GM18873 (cell line): Measurements from ENCODE around the gene KIRREL3.

Source experiments
- ATAC-seq: cut with Tn5 transposase; IDR thresholded peaks from one replicate; pipeline ENCODE4 v1.9.1; 2021; ENCODE audit warnings: mild to moderate bottlenecking, moderate library complexity, moderate number of reproducible peaks; ENCODE audit not compliant: unreplicated experiment, low FRiP score

Gene KIRREL3

GRCh38 chr11:126465573-126466188 is 534.9 kb downstream of the KIRREL3 start:
- peak; percentile 82 for ATAC-seq

DNA sequence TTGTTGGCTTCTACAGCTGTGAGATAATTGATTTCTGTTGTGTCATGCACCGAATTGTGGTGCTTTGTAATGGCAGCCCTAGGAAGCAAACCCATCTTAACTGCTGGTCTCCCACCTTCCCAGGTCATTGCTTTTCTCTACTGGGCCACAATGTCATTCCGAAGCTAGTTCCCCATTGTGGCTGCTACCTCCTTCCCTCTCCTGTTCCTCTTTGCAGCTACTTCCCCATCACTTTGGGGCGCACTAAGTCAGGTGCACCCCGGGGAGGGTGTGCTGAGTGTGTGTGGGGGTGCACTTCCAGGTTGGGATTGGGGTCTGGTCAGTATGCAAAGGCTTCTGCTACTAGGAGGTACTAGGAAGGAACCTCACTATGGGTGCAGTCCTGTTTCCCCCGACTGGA is 535.8 kb downstream of the KIRREL3 start:
- no peak for ATAC-seq

GRCh38 chr11:126462422-126462821 is 538.1 kb downstream of the KIRREL3 start:
- ATAC-seq: no peak

DNA sequence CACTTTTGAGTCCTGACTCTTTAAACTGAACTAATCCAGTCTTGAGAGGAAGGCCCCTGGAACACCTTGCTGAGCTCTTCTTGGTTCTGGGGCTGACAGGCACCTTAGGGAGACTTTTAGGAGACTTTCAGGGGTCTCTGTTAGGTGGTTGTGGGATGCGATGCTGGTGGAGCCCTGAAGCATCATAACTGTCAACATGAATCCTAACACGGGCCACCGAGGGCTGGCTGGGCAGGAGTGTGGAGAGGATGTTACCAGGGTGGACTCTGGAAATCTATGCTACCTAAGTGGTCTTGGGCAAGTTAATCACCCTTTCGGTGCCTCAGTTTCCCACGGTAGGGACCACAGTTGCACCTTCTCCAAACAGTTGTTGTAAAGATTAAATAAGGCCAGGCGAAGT is 538.6 kb downstream of the KIRREL3 start:
- ATAC-seq: no peak

- no peak for ATAC-seq
Measured at GRCh38 chr11:126461096-126461440, 539.5 kb downstream of the KIRREL3 start.

DNA sequence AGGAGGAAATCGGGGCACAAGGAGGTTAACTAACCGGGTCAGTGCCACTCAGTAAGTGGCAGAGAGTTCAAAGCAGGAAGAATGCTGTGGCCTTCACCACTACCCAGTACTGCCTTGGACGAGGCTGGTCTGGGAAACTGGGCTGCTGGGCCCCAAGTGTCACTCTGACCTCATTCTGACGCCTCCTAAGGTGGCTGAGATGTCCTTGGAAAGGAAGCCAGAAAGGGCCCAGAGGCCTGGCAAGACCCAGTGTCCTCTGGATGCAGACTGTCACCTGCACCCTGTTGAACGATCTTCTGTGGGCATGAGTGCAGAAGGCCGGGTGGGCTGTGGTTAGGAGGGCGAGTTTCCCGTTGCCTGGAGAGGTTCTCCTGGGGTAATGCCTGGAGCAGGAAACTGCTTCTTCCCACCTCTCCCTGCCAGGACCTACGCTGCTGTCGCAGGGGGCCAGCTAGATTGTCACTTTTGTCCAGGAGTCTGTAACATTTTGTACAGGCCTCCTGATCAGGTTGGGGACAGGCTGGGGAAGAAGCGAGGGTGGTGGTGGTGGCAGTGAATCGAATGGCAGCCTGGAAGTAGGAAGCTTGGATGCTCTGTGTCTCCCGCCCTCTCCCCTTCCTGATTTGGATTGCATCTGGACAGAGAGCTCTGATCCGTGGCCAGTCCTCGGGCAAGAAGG is 540.0 kb downstream of the KIRREL3 start:
- ATAC-seq: no peak

- ATAC-seq: no peak
Measured at GRCh38 chr11:126459691-126460281, 540.8 kb downstream of the KIRREL3 start.

DNA sequence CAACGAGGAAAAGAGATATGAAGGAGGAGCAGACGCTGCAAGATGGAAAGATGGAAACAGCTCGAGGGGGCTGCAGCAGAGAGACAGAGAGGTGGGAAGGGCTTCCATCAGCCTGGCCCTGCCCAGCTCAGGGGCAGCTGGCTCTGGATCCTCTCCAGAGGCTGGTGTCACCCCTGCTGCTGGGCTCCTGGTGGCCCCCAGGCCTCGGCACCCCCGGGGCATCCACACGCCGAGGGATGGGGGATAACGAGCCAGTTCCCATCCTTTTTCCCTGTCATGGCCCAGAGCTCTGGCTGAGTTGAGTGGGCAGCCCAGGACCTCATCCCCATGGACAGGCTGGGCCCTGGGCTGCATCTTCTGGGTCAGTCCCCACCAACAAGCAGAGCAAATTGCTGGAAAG is 542.8 kb downstream of the KIRREL3 start:
- no peak for ATAC-seq

DNA sequence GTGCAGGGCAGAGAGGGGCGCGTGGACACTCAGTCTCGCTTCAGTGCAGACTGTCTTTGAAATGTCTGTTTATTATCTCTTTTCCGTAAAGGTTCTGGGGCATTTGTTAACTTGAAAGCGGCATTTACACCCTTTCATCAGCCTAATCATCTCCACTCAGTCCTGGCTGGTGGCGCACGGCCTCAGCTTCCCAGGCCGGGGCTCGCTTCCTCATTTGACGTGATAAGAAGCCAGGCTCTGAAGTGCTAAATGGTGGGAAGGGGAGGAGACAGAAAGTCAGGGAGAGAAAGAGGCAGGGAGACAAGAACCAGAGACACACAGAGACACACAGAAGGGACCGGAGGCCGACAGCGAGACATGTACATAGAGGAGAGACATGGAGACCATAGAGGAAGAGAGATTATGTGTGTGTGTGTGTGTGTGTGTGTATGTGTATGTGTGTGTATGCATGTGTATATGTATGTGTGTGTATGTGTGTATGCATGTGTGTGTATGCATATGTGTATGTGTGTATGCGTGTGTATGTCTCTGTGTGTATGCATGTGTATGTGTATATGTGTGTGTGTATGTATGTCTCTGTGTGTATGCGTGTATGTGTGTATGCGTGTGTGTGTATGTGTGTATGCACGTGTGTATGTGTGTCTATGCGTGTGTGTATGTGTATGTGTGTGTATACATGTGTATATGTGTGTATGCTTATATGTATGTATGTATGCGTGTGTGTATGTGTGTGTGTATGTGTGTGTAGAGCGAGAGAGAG is 543.6 kb downstream of the KIRREL3 start:
- no peak for ATAC-seq

GRCh38 chr11:126456089-126456488 is 544.5 kb downstream of the KIRREL3 start:
- ATAC-seq: no peak

DNA sequence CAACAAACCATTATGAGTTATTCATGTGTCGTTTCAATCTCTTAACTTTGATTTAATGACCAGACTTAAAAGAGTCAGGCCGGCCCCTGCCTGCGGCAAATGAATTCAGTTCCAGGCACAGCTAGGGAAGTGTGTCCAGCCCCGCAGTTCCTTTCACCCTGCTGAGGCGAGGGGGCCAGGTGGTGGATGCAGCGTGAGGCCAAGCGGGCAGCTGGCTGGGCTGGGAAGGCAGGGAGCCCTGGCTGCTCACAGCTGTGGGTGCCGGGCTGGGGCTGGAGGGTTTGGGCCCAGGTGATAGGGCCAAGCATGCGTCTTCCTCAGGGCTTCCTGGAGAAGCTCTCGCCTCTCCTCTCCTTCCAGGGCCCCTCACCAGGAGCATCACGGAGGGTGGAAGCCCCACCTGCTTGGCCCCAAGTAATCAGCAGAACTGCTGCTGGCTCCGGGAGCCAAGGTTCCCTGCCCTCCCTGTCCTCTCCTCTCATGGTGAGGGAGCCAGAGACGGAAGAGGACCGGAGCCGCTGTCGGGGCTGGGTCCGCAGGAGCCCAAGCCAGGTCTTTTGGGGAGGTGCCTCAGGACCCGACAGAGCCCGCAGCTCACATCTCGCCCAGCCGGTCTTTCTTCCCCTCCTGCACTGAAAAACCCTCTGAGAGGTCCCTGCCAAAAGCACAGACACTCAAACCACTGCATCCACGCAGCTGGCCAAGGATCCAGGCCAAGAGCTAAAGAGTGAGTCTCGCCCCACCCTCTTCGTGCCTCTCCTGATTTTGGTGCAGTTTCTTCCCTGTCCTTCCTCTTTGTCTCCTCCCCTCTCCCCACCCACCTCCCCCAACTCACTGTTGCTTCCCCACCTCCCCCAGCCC is 548.1 kb downstream of the KIRREL3 start:
- no peak for ATAC-seq

- no peak for ATAC-seq
Measured at GRCh38 chr11:126451211-126451802, 549.3 kb downstream of the KIRREL3 start.

DNA sequence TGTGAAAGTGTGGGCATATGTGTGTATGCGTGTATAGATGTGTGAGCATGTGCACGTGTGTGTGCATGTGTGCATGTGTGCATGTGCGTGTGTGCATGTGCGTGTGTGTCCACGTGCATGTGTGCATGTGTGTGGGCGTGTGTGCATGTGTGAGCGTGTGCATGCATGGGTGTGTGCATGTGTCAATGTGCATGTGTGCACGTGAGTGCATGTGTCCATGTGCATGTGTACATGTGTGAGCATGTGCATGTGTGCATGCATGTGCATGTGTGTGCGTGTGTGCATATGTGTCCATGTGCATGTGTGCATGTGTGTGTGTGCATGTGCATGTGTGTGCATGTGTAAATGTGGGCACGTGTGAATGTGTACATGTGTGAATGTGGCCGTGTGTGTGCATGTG is 549.8 kb downstream of the KIRREL3 start:
- ATAC-seq: no peak

- ATAC-seq: no peak
Measured at GRCh38 chr11:126450198-126450597, 550.4 kb downstream of the KIRREL3 start.

DNA sequence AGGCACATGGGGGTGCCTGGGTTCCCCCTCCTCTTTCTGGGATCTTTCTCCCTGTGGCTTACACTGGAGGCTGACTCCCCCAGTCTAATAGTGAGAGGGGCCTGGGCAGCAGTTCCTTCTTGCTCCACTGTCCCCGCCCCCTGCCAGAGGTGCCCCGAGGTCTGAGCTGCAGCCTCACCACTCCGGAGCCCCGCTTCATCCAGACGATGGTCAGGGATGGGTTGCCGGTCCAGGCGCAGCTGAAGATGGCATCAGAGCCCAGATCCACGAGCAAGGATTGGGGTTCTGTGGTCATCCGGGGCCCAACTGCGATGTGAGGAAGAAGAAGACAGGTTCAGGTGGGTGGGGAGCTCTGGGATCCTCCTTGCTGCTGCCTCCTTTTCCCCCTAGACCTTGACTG is 554.0 kb downstream of the KIRREL3 start:
- no peak for ATAC-seq

DNA sequence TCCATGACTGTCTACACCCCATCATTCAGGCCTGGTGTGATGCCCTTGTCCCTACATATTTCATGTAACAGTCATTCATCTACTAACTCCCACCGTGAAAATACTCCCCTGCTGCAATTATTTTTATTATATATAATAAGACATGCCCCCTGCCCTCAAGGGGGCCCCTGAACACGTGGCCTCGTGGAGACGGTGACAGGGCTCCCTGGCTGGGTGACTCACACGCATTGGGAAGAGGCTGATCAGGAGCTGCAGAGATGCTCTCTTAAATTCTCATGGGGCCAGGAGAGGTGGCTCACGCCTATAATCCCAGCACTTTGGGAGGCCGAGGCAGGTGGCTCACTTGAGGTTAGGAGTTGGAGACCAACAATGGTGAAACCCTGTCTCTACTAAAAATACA is 556.5 kb downstream of the KIRREL3 start:
- no peak for ATAC-seq

DNA sequence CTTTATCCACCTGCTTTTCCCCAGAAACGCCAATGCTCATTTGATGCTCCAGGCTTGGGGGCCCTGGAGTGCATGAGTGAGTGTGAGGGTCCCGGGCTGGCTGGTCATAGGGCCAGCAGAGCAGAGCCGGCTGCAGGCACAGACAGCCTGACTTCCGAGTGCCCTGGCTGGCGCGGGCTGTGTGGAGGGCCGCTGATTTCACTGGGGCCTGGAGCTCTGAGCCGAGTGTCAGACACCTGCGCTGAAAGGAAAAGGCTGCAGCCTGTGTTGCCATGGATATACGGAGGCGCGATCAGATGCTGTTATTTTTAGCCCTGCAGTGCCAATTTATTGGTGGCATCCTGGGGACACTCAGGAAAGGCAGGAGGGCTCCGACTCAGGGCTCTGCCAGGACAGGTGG is 557.5 kb downstream of the KIRREL3 start:
- ATAC-seq: no peak

GRCh38 chr11:126440792-126441514 is 559.6 kb downstream of the KIRREL3 start:
- no peak for ATAC-seq

- ATAC-seq: no peak
Measured at GRCh38 chr11:126440276-126440675, 560.3 kb downstream of the KIRREL3 start.
